HepG2 (cell line): Measurements from ENCODE around the gene WFDC10A. TPM values are rescaled to one million over a fixed set of nuclear protein-coding genes. Genes with fewer than 3 reads are reported as not detected.

ENCODE experiments used
- AGO1 ChIP-seq: fragments of 200-400 bp; formaldehyde crosslinking; IDR thresholded peaks from 2 replicates; pipeline ENCODE4 v1.6.1; 2017; ENCODE audit warnings: mild to moderate bottlenecking, low read depth, low read length, moderate library complexity; ENCODE audit not compliant: poor library complexity, severe bottlenecking
- BATF2 ChIP-seq: sonication (generic); formaldehyde crosslinking; IDR thresholded peaks from 2 replicates; pipeline ENCODE4 v1.8.0; 2022; ENCODE audit warnings: mild to moderate bottlenecking, missing genetic modification reagents, moderate library complexity
- ETV5 ChIP-seq: IDR thresholded peaks from 2 replicates; pipeline ENCODE4 v1.6.1; 2018; ENCODE audit warnings: missing biosample characterization, missing genetic modification reagents, inconsistent platforms, borderline replicate concordance
- FOXO4 ChIP-seq: sonication (generic); formaldehyde crosslinking; conservative IDR thresholded peaks from 2 replicates; pipeline ENCODE4 v1.8.1; 2023; ENCODE audit warnings: missing genetic modification reagents
- HINFP ChIP-seq: sonication (generic); formaldehyde crosslinking; IDR thresholded peaks from 2 replicates; pipeline ENCODE4 v1.4.0; 2020; ENCODE audit warnings: low read depth, mild to moderate bottlenecking, missing genetic modification reagents
- HNF4A ChIP-seq: sonication (generic); formaldehyde crosslinking; IDR thresholded peaks from 2 replicates; pipeline ENCODE4 v1.4.0; 2020; ENCODE audit warnings: missing genetic modification reagents
- IKZF5 ChIP-seq: IDR thresholded peaks from 2 replicates; pipeline ENCODE4 v1.6.1; 2018; ENCODE audit warnings: missing genetic modification reagents, mild to moderate bottlenecking, missing compliant biosample characterization
- JUN ChIP-seq: sonication (generic); formaldehyde crosslinking; IDR thresholded peaks from 2 replicates; pipeline ENCODE4 v1.4.0; 2020; ENCODE audit warnings: mild to moderate bottlenecking, missing genetic modification reagents
- KAT2B ChIP-seq: fragments of 150-350 bp; IDR thresholded peaks from 2 replicates; pipeline ENCODE4 v1.6.1; 2014; ENCODE audit warnings: low read depth, low read length, borderline replicate concordance
- MEIS2 ChIP-seq: sonication (generic); formaldehyde crosslinking; IDR thresholded peaks from 2 replicates; pipeline ENCODE4 v1.9.0; 2021; ENCODE audit warnings: mild to moderate bottlenecking, missing genetic modification reagents
- PCBP2 ChIP-seq: fragments of 200-400 bp; formaldehyde crosslinking; optimal IDR thresholded peaks from 2 replicates; pipeline ENCODE3; 2018; ENCODE audit warnings: low read length, low read depth; ENCODE audit not compliant: poor library complexity, severe bottlenecking
- POGK ChIP-seq: sonication (generic); formaldehyde crosslinking; conservative IDR thresholded peaks from 2 replicates; pipeline ENCODE4 v1.8.0; 2022; ENCODE audit warnings: mild to moderate bottlenecking, moderate library complexity, missing genetic modification reagents
- RBM22 ChIP-seq: fragments of 200-400 bp; formaldehyde crosslinking; optimal IDR thresholded peaks from 2 replicates; pipeline ENCODE3; 2017; ENCODE audit warnings: mild to moderate bottlenecking, low read length, moderate library complexity
- SETDB1 ChIP-seq: sonication (generic); formaldehyde crosslinking; IDR thresholded peaks from 2 replicates; pipeline ENCODE4 v1.5.1; 2020; ENCODE audit warnings: missing genetic modification reagents, mild to moderate bottlenecking, borderline replicate concordance
- SOX5 ChIP-seq: IDR thresholded peaks from 2 replicates; pipeline ENCODE4 v1.6.1; 2016; ENCODE audit warnings: borderline replicate concordance
- TBX2 ChIP-seq: sonication (generic); formaldehyde crosslinking; IDR thresholded peaks from 2 replicates; pipeline ENCODE4 v1.5.0; 2020; ENCODE audit warnings: missing genetic modification reagents, mild to moderate bottlenecking, borderline replicate concordance
- TCF12 ChIP-seq, 2 experiments: fragments of 450-650 bp in 1 of 2; sonication (generic) in 1 of 2; formaldehyde crosslinking in 1 of 2; IDR thresholded peaks; 2 replicates each; pipeline versions ENCODE4 v1.6.1 to v1.8.0; 2017 to 2022; ENCODE audit warnings: antibody characterized with exemption in 1 of 2, mild to moderate bottlenecking in 1 of 2, missing genetic modification reagents in 1 of 2, moderate library complexity in 1 of 2
- TCF7L2 ChIP-seq: IDR thresholded peaks from 2 replicates; pipeline ENCODE4 v1.6.1; 2011; ENCODE audit warnings: mild to moderate bottlenecking, low read depth, low read length, moderate library complexity
- ZBTB7A ChIP-seq: sonication (generic); formaldehyde crosslinking; IDR thresholded peaks from 2 replicates; pipeline ENCODE4 v1.8.0; 2022; ENCODE audit warnings: mild to moderate bottlenecking, missing genetic modification reagents
- ZNF143 ChIP-seq: sonication (generic); formaldehyde crosslinking; IDR thresholded peaks from 2 replicates; pipeline ENCODE4 v1.4.0; 2020; ENCODE audit warnings: missing genetic modification reagents
- ZNF367 ChIP-seq: sonication (generic); formaldehyde crosslinking; IDR thresholded peaks from 2 replicates; pipeline ENCODE4 v1.4.0; 2020; ENCODE audit warnings: missing genetic modification reagents, borderline replicate concordance
- ZUFSP ChIP-seq: sonication (generic); formaldehyde crosslinking; IDR thresholded peaks from 2 replicates; pipeline ENCODE4 v1.9.0; 2021; ENCODE audit warnings: missing genetic modification reagents, mild to moderate bottlenecking, borderline replicate concordance
- polyA plus RNA-seq, 8 experiments: library from polyadenylated mRNA; depleted of rRNA in 3 of 8; stranded (reverse) in 7 of 8; unstranded in 1 of 8; fragments of >200 nt; fragmentation: Illumina TruSeq in 4 of 8; extraction: Trizol in 4 of 8; gene quantifications; 2 replicates each; pipeline versions ENCODE4 v1.2.1 to v1.2.3, GENCODE V29; 2011 to 2016; ENCODE audit warnings: low read depth in 4 of 8, missing spikeins in 1 of 8, mixed read lengths in 1 of 8; ENCODE audit not compliant: insufficient read depth in 1 of 8
- total RNA-seq, 5 experiments: library from RNA; depleted of rRNA; stranded (reverse); fragments of >200 nt; fragmentation: Illumina TruSeq; extraction: Trizol; gene quantifications; 2 replicates each; pipeline ENCODE4 v1.2.3, GENCODE V29; 2016; ENCODE audit warnings: low read depth in 1 of 5

Gene WFDC10A
- total and polyA plus RNA-seq, 2 of the 13 experiments (the other 11 are each of a cell fraction or from before 2014, with no cell fraction given): not detected

GRCh38 chr20:45621593-45621992 is 7.9 kb upstream of the WFDC10A start (continued):
- TF ChIP-seq TCF12 (IDR thresholded peaks at IDR 0.05): no peak
- no peak for TF ChIP-seq TCF12 (CRISPR knock-in tag; IDR thresholded peaks at IDR 0.05)
- TF ChIP-seq SOX5 (CRISPR knock-in tag): peak; percentile 83
- 0 out of 2 replicates have a peak, but pooled peaks have one; percentile 20 for TF ChIP-seq FOXO4 (CRISPR knock-in tag)
- TF ChIP-seq ZNF143 (CRISPR knock-in tag): no peak
- no peak for TF ChIP-seq SETDB1 (CRISPR knock-in tag)
- TF ChIP-seq PCBP2: no peak
- no peak for TF ChIP-seq ZNF367
- peak; percentile 21; the same call in 1 of the 2 replicates for TF ChIP-seq KAT2B
- TF ChIP-seq IKZF5: no peak
- TF ChIP-seq POGK (CRISPR knock-in tag): no peak
- no peak for TF ChIP-seq ZBTB7A (CRISPR knock-in tag)
- TF ChIP-seq AGO1: no peak
- TF ChIP-seq HINFP: no peak
- TF ChIP-seq BATF2: no peak
- no peak for TF ChIP-seq JUN (CRISPR knock-in tag)
- no peak for TF ChIP-seq RBM22
- TF ChIP-seq TBX2: peak; percentile 30; the same call in 1 of the 2 replicates
- peak; percentile 42; the same call in 1 of the 2 replicates for TF ChIP-seq ETV5 (CRISPR knock-in tag)
- no peak for TF ChIP-seq TCF7L2
- peak; percentile 90 for TF ChIP-seq HNF4A
- 0 out of 2 replicates have a peak, but pooled peaks have one; percentile 35 for TF ChIP-seq MEIS2
- no peak for TF ChIP-seq ZUFSP (CRISPR knock-in tag)
